ENCODE data around the gene C6orf52.
"Not testable (repeated sequence)": the region's sequence is repeated elsewhere in the genome, so short reads cannot be mapped to it uniquely, and the experiment has no call there.

The C6orf52 gene

DNA sequence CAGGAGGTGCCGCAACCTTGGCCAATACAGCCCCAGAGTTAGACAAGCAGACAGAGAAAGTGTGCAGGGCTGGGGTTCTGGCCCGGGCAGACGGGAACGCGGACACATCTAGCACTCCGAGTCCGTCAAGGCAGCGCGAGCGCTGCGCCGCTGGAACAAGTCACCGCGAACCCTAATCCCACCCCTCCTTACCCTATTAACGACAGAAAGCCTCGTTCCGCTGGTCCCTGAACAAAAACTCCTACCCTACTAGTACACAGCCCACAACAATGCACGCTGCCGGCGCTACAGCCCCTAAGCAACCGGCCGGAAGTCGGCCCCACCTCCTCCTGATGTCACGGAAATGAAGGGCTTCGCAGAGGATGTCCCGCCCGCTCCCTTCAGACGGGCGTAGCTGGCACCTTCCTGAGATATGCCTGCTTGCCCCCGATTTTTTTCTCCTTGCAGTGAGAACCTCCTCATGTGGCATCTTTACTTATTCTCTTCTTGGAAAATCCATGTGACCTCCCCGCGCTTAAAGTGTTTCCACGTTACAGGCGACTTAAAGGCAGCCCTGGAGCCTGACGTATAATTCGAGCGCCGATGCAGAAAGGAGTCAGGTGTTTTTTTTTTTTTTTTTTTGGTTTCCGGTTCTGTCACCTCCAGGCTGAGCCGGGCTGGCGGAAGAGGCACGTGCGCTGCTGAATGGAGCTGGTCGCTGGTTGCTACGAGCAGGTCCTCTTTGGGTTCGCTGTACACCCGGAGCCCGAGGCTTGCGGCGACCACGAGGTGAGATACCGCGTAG, at the start of gene C6orf52, which contains the start of gene PAK1IP1:
C6orf52 (minus strand) TSS at position 315 of the 784 bp plus-strand sequence. CDS start 7,066 bp downstream, outside the sequence.
PAK1IP1 (plus strand) TSS at position 671 of the 784 bp plus-strand sequence; CDS start at position 685, 14 bp downstream.
- peak; percentile 82 for DNase-seq (ENCODE audit: low read depth)

DNA sequence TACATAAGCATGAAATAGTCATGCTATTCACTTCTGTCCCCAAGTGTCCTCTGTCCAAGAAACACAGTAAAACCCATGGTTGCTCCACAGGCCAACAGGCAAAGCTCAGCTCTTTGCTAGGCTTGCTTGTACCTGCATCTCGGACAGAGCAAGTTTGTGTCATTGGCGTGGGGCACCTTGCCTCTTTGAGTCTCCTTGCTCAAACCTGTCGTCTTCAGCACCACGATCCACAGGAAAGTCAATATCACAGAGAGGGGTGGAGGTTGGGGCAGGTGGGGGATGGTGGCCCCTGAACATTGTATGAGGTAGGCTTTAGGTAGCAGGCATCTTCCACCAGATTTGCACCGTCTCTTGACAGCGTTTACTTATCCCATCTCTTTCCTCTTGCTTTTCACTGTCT, 49.1 kb upstream of the C6orf52 start:
- DNase-seq (ENCODE audit: low read depth) = no peak

DNA sequence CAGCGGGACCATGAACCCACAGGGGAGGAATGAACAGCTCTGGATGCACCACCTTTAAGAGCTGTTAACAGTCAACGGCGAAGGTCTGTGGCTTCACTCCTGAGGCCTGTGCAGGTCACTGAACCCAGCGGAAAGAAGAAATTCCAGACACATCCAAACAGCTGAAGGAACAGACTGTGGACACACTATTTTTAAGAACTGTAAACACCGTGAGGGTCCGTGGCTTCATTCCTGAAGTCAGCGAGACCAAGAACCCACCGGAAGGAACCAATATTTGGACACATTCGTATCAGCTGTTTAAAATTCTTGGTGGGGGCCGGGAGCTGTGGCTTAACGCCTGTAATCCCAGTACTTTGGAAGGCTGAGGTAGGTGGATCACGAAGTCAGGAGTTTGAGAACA, 47.8 kb upstream of the C6orf52 start:
- DNase-seq (ENCODE audit: low read depth) = no peak

DNA sequence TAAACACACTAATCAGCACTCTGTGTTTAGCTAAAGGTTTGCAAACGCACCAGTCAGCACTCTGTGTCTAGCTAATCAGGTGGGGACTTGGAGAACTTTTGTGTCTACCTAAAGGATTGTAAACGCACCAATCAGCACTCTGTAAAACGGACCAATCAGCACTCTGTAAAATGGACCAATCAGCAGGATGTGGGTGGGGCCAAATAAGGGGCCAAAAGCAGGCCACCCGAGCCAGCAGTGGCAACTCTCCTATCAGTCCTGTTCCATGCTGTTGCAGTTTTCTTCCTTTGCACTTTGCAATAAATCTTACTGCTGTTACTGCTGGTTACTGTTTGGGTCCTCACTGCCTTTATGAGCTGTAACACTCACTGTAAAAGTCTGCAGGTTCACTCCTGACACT, 47.2 kb upstream of the C6orf52 start:
- DNase-seq (ENCODE audit: low read depth) = not testable (repeated sequence)

DNA sequence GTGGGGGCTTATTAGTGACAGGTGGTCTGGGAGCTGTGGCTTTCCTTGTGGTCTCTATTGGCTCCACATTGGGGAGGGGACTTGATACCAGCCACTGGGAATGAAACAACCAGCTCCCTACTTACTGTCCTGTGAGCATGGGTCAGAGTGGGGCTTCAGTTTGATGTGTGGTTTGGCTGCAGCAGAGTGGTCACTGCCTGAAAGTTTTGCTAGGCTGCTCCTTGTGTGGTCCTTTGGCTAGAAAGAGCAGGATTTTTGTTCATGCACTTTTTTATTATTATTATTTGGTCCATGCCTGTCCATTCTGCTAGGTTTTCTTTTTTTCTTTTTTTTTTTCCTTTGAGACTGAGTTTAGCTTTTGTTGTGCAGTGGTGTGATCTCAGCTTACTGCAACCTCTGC, 45.6 kb upstream of the C6orf52 start:
- DNase-seq (ENCODE audit: low read depth) = no peak

DNA sequence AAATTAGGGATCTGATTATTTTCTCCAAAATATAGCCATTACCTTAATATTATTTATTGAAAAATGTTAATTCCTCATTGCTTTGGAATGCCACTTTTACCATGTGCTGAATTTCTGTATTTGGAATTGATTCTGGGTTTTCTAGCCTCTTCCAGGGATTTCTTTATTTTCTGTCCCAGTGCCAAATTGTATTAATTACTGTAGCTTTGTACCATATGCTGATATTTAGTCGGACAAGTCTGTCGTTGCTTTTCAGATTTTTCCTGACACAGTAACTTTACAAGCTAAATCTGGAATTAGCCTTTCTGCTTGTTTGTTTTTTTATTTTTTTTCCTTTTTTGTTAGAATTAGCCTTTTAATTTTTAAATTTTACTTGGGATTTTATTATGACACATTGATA, 42.3 kb upstream of the C6orf52 start:
- DNase-seq (ENCODE audit: low read depth) = no peak

DNA sequence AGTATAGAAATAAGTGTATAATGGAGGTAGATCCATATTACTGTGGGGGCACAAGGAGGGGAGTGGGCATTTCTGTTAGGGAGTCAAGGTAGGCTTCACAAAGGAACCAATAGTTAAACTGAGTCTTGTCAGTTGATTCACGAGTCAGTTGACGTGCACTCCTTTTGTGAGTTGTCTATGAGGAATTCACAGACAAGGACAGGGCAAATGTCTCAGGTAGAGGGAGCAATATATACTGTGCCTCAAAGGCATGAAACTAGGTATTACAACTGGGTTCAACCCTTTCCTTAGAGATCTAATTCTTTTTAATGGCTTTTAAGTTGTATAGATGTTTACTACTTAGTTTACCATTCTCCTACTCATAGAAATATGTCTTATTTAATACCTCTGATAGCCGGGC, 39.4 kb upstream of the C6orf52 start:
- no peak for DNase-seq (ENCODE audit: low read depth)

DNA sequence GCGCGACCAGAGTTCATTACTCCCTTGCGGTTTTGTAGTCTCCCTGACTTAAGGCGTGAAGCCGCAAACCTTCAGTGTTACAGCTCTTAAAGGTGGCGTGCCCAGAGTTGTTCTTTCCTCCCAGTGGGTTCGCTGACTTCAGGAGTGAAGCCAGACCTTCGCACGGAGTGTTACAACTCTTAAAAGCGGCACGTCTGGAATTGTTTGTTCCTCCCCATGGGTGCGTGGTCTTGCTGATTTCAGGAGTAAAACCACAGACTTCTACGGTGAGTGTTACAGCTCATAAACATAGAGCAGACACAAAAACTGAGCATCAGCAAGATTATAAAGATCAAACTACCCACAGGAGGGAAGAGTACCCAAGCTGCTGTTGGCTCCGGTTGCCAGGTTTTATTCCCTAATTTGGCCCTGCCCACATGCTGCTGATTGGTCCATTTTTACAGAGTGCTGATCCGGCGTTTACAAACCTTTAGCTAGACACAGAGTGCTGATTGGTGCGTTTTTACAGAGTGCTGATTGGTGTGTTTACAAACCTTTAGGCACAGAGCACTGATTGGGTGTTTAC, 38.8 kb upstream of the C6orf52 start:
- no peak for DNase-seq (ENCODE audit: low read depth)

DNA sequence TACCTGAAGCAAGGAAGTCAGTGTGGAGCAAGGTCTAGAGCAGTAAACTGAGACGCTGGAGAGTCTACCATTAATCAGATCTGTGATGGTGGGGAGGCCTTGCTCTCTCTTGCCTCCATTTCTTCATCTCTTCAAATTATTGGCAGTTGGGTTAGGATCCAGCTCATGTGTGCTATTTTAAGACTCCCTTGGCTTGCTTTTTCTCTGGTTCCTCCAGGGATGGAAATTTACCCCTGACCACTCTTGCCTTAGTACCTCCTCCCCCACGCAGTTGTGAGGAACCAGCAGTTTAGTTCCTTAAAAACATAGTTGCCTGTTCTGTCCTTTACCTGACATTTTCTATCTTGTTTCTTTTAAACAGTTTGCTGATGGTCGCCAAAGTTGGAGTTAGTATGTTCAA, 35.8 kb upstream of the C6orf52 start:
- DNase-seq (ENCODE audit: low read depth) = no peak

DNA sequence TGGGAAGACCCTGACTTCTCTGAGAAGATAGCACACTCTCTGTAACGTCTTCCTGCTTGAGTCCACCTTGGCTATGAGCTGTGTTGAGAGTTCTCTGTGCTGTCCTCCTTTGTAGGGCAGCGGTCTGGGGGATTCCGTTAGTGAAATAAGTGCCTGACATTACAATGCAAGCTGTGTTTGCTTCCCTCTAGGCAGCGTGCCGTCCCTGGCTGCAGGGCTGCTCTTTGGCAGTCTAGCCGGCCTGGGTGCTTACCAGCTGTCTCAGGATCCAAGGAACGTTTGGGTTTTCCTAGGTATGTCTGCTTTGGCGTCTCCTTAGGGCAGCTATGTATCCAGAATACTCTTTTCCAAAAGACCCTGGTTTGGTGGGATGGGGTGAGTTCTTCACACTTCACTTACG, 31.3 kb upstream of the C6orf52 start:
- DNase-seq (ENCODE audit: low read depth) = no peak

DNA sequence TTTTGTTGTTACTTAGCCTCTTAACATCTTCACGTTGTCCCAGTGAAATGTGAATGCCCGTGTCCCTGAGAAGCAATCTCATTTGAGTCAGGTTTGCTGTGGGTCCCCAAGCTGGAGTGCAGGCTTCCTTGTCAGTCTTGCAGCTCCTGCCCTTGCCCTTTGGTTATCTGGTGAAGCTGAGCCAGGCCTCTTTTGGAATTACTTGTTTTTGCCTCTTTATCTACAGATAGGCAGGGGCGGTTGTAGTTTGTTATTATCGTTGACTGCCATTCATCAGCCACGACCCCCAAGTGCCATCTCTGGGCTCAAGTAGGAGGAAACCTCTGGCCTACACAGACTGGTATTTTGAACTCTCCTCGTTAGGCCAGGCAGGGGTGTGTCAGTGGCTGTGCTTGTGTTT, 30.6 kb upstream of the C6orf52 start:
- DNase-seq (ENCODE audit: low read depth) = no peak

DNA sequence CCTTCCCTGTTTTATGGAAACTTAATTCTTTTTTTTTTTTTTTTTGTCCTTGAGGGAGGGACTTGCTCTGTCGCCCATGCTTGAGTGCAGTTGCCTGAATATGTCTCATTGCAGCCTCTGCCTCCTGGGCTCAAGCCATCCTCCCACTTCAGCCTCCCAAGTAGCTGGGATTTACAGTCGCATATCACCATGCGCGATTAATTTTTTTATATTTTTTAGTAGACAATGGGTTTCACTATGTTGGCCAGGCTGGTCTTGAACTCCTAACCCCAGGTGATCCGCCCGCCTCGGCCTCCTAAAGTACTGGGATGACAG, 29.1 kb upstream of the C6orf52 start:
- no peak for DNase-seq (ENCODE audit: low read depth)

DNA sequence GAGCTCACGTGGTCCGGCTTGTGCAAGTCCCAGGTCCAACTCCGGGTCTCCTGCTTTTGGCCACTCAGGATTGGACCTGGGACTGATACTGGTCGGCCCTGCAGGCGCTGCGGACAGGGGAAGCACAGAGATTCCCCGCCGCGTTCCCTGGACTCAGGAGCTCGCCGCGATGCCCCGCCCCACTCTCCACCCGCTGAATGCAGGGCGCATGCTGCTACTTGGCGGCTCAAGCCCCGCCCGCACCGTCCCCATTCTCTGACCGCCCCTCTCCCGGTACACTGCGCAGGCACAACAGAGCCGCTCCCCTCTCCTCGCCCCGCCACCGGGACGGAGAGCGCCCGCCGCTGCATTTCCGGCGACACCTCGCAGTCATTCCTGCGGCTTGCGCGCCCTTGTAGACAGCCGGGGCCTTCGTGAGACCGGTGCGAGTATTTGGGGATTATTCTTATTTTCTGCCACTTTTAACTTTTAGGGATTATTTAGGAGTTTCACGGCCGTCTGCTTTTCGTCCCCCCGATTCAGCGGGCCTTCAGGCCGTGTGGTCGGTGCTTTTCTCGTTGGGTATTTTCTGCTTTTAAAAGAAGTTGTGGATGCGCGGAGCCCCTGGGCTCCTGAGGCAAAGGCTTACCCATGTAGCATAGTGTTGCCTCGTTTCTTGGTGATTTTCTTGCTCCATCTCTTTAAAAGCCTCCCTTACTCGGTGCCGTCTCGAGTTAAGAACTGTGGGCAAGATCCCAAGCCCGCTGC, 28.6 kb upstream of the C6orf52 start, which contains the start of gene TMEM14C:
TMEM14C (plus strand) TSS at position 251 of the 747 bp plus-strand sequence. CDS start 1,544 bp downstream, outside the sequence.
- peak; percentile 94 for DNase-seq (ENCODE audit: low read depth)

DNA sequence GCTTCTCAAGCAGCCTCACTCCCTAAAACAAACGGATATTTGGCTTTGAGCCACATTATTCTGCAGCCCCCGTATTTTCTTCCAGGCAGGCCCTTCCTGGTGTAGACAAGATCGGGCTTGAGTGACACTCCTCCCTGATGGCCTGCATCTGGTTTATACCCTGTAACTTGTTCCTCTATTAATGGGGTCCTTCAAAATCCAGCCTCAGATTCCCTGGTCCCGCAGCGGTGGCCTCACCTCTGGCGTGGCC, 28.1 kb upstream of the C6orf52 start:
- DNase-seq (ENCODE audit: low read depth) = no peak

DNA sequence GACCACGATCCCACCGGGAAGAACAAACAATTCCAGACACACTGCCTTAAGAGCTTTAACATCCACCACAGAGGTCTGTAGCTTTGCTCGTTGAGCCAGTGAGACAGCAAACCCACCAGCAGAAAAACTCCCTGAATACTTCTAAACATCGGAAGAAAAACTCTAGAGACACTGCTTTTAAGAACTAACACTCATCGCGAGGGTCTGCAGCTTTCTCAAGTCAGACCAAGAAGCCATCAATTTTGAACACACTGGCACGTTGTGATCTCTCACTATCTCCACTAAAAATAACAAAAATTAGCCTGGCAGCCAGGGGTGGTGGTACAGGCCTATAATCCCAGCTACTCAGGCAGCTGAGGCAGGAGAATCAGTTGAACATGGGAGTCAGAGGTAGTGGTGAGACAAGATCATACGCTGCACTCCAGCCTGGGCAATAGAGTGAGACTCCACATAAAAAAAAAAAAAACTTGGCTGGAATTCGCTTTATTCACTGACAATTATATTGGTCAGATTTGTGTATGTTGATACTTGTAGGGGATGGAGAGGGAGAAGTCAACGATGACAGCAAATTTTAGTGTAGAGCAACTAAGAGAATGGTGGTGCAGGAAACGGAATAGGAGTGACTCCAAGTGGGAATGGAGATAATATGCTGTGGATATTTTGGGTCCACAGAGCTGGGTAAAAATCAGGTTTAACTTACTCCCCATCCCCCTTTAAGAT, 27.6 kb upstream of the C6orf52 start:
- no peak for DNase-seq (ENCODE audit: low read depth)

DNA sequence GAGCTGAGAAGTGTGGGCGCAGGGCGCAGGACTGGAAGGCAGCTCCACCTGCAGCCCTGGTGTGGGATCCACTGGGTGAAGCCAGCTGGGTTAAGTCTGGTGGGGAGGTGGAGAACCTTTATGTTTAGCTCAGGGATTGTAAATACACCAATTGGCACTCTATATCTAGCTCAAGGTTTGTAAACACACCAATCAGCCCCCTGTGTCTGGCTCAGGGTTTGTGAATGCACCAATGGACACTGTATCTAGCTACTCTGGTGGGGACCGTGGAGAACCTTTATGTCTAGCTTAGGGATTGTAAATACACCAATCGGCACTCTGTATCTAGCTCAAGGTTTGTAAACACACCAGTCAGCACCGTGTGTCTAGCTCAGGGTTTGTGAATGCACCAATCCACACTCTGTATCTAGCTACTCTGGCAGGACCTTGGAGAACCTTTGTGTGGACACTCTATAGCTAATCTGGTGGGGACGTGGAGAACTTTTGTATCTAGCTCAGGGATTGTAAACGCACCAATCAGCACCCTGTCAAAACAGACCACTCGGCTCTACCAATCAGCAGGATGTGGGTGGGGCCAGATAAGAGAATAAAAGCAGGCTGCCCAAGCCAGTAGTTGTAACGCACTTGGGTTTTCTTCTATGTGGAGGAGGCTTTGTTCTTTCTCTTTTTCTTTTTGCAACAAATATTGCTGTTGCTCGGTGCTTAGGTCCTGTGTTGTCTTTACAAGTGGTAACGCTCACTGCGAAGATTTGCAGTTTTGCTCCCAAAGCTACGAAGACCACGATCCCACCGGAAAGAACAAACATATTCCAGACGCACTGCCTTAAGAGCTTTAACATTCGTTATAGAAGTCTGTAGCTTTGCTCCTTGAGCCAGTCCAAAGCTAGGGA, 26.8 kb upstream of the C6orf52 start:
- DNase-seq (ENCODE audit: low read depth) = not testable (repeated sequence)

DNA sequence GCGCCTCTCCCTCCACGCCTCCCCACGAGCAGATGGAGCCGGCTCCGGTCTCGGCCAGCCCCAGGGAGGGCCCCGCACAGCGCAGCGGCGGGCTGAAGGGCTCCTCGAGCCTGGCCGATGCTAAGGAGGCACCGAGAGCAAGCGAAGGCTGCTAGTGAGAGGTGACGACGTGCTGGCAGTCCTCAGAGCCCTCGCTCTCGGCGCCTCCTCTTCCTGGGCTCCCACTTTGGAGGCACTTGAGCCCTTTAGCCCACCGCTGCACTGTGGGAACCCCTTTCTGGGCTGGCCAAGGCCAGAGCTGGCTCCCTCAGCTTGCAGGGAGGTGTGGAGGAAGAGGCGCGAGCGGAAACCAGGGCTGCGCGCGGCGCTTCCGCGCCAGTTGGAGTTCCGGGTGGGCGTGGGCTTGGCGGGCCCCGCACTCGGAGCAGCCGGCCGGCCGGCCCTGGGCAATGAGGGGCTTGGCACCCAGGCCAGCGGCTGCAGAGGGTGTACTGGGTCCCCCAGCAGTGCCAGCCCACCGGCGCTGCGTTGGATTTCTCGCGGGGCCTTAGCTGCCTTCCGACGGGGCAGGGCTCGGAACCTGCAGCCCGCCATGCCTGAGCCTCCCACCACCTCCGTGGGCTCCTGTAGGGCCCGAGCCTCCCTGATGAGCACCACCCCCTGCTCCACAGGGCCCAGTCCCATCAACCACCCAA, 26.0 kb upstream of the C6orf52 start:
- DNase-seq (ENCODE audit: low read depth) = no peak

DNA sequence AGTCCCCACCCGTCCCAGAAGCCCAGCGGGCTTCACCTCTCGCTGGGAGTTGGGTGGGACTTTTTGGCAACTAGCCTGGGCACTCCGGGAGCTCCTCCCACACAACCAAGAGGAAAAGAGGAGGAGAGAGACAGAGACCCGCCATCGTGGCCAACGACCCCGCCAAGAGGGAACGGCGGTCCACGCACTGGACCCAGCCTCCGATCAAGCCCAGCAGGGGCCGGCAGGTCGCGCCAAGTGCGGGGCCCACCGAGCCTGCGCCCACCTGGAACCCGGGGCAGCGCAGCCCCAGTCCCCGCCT, 25.5 kb upstream of the C6orf52 start:
- DNase-seq (ENCODE audit: low read depth) = no peak

DNA sequence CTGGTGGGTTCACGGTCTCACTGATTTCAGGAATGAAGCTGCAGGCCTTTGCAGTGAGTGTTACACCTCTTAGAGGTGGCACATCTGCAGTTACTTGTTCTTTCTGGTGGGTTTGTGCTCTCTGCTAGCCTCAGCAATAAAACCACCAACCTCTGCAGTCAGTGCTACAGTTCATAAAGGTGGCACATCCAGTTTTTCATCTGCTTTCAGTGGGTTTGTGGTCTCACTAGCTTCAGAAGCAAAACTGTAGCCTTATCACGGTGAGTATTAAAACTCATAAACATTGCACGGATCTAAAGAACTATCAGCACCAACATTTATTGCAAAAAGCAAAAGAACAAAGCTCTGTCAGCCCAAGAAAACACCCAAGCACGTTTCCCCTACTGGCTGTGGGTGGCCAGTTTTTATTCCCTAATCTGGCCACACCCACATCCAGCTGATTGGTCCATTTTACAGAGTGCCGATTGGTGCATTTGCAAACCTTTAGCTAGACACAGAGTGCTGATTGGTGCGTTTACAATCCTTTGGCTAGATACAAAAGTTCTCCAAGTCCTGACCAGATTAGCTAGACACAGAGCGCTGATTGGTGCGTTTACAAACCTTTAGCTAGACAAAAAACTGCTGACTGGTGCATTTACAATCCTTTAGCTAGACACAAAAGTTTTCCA, 25.0 kb upstream of the C6orf52 start:
- DNase-seq (ENCODE audit: low read depth) = no peak

DNA sequence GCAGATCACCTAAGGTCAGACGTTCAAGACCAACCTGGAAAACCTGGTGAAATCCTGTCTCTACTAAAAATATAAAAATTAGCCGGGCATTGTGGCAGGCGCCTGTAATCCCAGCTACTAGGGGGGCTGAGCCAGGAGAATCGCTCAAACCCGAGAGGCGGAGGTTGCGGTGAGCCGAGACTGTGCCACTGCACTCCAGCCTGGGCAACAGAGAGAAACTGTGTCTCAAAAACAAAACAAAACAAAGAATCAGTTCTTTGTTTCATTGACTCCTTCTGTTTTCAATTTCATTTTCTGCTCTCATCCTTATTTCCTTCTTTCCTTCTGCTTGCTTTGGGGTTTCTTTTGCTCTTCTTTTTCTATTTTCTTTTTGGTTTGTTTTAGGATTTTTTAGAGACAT, 19.5 kb upstream of the C6orf52 start:
- DNase-seq (ENCODE audit: low read depth) = no peak

DNA sequence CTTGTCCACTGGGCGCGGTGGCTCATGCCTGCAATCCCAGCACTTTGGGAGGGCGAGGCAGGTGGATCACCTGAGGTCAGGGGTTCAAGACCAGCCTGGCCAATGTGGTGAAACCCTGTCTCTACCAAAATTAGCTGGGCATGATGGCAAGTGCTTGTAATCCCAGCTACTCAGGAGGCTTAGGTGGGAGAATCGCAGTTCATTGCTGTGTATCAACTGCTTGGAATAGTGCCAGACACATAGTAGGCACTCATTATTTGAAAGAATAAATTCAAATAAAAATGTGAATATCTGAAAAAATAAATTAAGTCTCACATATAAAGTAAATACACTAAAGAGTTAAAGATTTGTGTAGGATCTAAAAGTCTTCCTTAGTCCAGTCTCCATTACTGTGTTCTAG, 2.2 kb upstream of the C6orf52 start:
- no peak for DNase-seq (ENCODE audit: low read depth)
